ENCODE measurements around the gene CCNY.

The CCNY gene

GRCh38 chr10:35318551-35318950, 17.8 kb upstream of the CCNY start:
- in situ Hi-C loops (cut with HindIII; ENCODE audit: low pct_ligation_motif_present, low sequenced_read_pairs), result no loop called here

GRCh38 chr10:35320341-35320740, 16.0 kb upstream of the CCNY start:
- DNase-seq, result no peak
- no peak overlapping the region for H3K27ac ChIP-seq
- no peak for TF ChIP-seq CTCF (IDR thresholded peaks at IDR 0.05; ENCODE audit: low read depth, low read length, missing control alignments)
- in situ Hi-C loops (cut with HindIII; ENCODE audit: low pct_ligation_motif_present, low sequenced_read_pairs), result no loop called here
- no peak overlapping the region for H3K4me3 ChIP-seq (ENCODE audit: low read depth, low read length)
- H3K36me3 ChIP-seq (replicated peaks), result no peaks in the 10 kb centered on the region
- H3K27me3 ChIP-seq (replicated peaks), result no peaks in the 10 kb centered on the region

More at GRCh38 chr10:35318551-35318950, 17.8 kb upstream of the CCNY start:
- H3K36me3 ChIP-seq (replicated peaks), result no peaks in the 10 kb centered on the region
- no peak for TF ChIP-seq CTCF (IDR thresholded peaks at IDR 0.05; ENCODE audit: low read depth, low read length, missing control alignments)
- H3K27ac ChIP-seq, result no peak overlapping the region
- H3K27me3 ChIP-seq (replicated peaks), result no peaks in the 10 kb centered on the region
- no peak overlapping the region for H3K4me3 ChIP-seq (ENCODE audit: low read depth, low read length)
- DNase-seq, result no peak

- H3K27me3 ChIP-seq (replicated peaks), result no peaks in the 10 kb centered on the region
- no peaks in the 10 kb centered on the region for H3K36me3 ChIP-seq (replicated peaks)
- TF ChIP-seq CTCF (IDR thresholded peaks at IDR 0.05; ENCODE audit: low read depth, low read length, missing control alignments), result no peak
- in situ Hi-C loops (cut with HindIII; ENCODE audit: low pct_ligation_motif_present, low sequenced_read_pairs), result no loop called here
- no peak for DNase-seq
- no peak overlapping the region for H3K27ac ChIP-seq
- no peak overlapping the region for H3K4me3 ChIP-seq (ENCODE audit: low read depth, low read length)
These were observed 13.7 kb upstream of the CCNY start for GRCh38 chr10:35322636-35323035.

GRCh38 chr10:35324196-35324595, 12.1 kb upstream of the CCNY start:
- TF ChIP-seq CTCF (IDR thresholded peaks at IDR 0.05; ENCODE audit: low read depth, low read length, missing control alignments), result no peak
- no peak overlapping the region for H3K4me3 ChIP-seq (ENCODE audit: low read depth, low read length)
- no peaks in the 10 kb centered on the region for H3K27me3 ChIP-seq (replicated peaks)
- no peak overlapping the region for H3K27ac ChIP-seq
- no peaks in the 10 kb centered on the region for H3K36me3 ChIP-seq (replicated peaks)
- no peak for DNase-seq
- in situ Hi-C loops (cut with HindIII; ENCODE audit: low pct_ligation_motif_present, low sequenced_read_pairs), result no loop called here

GRCh38 chr10:35326466-35327235, 9.7 kb upstream of the CCNY start:
- H3K36me3 ChIP-seq (replicated peaks), result no peaks in the 10 kb centered on the region
- H3K27me3 ChIP-seq (replicated peaks), result no peaks in the 10 kb centered on the region
- in situ Hi-C loops (cut with HindIII; ENCODE audit: low pct_ligation_motif_present, low sequenced_read_pairs), result no loop called here
- no peak for TF ChIP-seq CTCF (IDR thresholded peaks at IDR 0.05; ENCODE audit: low read depth, low read length, missing control alignments)
- no peak overlapping the region for H3K4me3 ChIP-seq (ENCODE audit: low read depth, low read length)
- H3K27ac ChIP-seq, result no peak overlapping the region
- DNase-seq, result no peak

All from brain microvascular endothelial cell (primary cell).